Medulla oblongata (tissue), 1 donor: ENCODE measurements around the gene RHOG.
"Not testable (repeated sequence)": the region's sequence is repeated elsewhere in the genome, so short reads cannot be mapped to it uniquely, and the experiment has no call there.

Experiments
- DNase-seq: peaks from one replicate; pipeline ENCODE4 v3.0.0-alpha.2; 2015; ENCODE audit errors: extremely low spot score

RHOG gene

DNA sequence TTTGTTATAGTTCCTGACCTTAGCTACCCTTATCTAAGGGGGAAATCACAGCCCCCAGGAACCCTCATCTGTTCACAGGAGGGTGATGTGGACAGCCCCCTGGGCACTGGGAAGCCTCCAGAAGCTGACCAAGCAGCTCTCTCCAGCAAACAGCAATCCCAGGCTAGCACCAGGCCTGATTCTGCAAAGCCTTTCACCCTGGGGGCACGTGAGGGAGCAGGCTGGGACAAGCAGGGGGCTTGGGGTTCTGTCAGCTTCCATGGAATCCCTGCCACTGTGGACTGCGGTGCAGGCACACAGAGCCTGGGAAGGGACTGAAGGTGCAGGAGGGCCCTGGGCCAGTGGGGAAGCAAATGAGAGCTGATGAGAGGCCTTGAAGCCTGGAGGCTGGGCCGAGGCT, 30.3 kb downstream of the RHOG start:
- DNase-seq, result no peak

DNA sequence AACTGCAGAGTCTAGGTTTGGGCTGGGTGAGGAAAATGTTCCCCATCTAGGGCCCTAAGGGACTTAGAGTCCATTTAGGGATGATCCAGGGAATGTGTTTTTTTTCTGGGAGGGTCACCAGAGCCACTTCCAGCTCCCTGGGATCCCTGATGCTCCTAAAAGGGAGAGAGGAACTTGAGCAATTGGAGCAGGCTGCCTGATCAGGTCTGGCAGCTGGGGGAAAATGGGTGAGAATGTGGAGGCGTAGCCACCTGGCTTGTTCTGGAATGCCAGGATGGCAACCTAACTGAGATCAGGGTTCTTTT, 31.2 kb downstream of the RHOG start:
- DNase-seq, result no peak

DNA sequence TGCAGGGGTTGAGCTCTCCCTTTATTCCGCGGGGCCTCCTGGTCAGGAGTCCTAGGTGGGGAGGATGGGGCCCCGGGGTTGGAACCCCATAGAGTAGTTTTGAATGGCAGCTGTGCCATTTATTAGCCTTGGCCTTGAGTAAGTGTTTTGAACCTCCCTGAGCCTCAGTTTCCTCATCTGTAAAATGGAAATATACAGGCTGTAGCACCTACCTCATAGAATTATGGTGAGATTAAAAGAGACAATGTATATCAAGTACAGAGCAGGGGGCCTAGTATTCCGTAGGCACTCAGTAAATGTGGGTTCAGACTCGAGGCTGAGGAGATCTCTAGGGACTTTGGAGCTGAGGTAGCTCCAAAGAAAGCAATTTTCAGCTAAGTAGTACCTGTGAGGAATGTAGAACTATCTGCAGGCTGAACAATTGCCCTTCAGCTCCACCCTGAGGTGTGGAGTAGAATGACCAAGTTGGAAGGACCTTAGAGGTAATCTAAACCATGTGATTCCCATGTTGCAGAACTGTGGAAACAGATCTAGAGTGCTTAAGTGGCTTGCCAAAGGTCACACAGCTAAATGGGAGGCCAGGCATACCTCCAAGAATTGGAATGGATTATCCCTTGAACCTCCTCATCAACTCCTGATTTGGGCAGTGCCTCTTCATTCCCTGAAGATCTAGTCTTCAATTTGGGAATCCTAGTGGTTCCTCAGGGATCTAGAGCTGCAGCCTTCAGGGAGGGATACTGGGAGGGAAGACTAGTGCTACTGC, 31.7 kb downstream of the RHOG start:
- DNase-seq, result no peak

DNA sequence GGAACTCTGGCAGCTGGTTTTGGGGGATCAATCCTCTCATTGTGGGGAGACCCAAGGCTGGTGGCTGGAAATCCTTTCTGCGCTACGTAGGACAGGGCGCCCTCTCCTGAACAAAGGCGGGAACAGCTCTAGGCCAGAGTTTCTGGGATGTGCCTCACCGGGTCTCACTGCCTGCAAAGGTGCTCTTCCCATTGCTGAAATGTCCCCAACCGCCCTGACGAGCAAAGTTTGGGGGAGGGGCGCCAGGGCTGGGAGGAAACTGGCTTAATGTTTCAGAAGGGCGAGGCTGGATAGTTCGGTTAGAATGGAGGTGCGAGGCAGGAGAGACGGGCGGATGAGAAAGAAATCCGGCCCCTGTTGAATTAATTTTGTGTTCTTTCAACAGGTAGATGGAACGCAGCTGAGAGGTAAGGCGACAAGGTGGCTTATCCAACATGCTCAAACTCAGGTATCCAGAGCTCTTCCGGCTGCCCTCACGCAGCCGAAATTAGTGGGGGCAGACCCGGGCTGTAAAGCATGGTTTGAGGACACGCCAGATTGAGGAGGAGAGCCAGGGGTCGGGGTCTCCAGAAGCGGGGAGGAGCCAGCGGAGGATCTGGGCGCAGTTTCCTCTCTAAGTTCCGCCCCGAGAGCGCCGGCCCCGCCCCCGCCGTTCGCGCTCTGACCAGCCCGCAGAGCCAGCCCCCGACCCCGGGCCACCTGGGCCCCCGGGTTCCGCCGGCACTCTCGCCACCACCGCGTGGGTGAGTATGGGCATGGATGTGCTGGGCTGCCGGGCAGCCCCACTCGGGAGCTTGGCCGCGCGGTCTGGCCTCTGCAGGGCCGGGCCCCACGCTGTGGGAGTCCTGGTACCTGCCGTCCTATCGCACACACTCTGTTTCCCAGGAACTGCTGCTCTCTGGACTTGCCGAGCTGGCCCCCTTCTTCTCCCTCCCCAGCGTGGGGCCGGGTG, 32.6 kb downstream of the RHOG start, which contains the start of gene PGAP2:
Gene PGAP2, plus strand, starts transcription at position 652 of the 952 bp plus-strand sequence. CDS start 2,700 bp downstream, outside the sequence.
- DNase-seq, result peak; percentile 67

DNA sequence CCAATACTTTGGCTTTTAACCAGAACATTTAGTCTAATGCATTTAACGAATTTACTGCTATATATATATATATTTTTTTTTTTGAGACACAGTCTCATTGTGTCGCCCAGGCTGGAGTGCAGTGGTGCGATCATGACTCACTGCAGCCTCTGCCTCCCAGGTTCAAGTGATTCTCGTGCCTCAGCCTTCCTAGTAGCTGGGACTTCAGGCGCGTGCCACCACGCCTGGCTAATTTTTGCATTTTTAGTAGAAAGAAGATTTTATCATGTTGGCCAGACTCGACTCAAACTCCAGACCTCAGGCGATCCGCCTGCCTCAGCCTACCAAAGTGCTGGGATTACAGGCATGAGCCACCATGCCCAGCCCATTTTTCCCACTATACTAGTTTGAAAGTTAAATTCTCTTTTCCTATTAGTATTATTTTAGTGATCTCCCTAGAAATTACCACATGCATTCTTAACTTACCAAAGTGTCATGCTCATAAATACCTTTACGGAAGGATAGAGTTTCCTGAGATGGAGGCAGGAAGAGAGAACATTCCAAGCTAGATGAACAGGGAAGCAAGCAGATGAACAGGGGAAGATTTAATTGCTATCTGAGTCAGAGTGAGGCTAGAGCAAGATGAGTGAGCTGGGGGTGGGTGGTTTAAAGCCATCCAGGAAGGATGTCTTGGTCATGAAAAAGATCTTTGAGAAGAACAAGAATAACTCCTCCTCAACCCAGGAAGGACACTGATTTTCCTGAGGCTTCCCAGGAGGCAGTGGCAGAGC, 36.8 kb downstream of the RHOG start:
- no peak for DNase-seq

DNA sequence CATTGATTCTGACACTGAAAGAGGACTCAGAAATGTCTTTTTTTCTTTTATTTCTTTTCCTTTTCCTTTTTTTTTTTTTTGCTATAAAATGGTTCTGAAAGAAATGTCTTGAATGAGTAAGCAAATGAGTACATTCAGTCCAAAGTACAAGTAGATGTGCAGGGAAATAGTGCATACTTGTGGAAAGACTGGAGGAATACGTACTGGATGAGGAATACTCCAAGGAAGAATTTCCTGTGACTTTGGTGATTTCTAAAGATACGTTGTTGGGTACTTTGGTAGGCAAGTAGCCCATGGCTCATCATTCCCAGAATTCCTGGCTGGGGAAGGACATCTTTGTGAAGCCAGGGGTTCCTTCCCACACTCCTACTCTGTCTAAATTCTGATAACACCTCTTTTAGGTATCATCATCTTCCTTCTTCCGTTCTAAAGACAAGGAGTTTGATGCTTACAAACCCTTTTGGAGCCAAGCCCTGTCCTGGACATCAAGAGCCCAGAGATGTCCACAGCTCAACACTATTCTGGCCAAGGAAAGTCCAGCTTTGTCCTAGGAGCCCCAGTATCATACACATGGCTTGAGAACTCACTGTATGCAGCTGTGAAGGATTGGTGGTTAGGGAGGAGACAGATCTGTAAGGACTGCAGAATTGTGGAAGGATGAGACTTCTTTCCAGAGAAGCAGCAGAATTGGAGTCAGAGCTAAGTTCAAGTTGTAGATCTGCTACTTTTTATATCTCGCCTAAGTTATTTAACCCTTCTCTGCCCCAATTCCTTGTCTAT, 38.6 kb downstream of the RHOG start:
- DNase-seq, result no peak

DNA sequence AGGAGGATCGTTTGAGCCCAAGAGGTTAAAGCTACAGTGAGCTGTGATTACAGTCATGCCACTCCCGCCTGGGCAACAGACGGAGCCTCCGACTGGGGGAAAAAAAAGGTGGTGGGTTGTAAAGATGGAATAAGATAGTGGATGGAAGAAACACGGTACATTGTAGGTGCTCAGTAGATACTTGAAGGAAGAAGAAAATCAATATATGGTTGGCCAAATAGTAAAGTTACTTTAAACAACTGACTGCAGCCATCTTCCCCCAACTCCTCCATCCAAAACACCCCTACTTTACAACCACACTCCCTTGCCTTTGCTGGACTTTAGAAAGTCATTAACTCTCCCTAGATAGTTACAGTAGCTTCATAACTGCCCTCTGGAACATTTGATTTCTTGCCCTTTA, 40.9 kb downstream of the RHOG start:
- no peak for DNase-seq

DNA sequence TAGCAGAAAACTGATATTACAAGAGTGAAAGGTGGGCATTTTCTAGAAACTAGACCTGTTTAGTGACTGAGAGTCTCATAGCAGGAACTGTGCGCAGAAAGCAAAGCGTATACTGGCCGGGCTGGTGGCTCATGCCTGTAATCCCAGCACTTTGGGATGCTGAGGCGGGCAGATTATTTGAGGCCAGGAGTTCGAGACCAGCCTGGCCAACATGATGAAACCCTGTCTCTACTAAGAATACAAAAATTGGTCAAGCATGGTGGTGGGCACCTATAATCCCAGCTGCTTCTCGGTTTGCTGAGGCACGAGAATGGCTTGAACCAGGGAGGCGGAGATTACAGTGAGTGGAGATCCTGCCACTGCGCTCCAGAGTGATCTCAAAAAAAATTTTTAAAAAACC, 41.6 kb downstream of the RHOG start:
- no peak for DNase-seq

DNA sequence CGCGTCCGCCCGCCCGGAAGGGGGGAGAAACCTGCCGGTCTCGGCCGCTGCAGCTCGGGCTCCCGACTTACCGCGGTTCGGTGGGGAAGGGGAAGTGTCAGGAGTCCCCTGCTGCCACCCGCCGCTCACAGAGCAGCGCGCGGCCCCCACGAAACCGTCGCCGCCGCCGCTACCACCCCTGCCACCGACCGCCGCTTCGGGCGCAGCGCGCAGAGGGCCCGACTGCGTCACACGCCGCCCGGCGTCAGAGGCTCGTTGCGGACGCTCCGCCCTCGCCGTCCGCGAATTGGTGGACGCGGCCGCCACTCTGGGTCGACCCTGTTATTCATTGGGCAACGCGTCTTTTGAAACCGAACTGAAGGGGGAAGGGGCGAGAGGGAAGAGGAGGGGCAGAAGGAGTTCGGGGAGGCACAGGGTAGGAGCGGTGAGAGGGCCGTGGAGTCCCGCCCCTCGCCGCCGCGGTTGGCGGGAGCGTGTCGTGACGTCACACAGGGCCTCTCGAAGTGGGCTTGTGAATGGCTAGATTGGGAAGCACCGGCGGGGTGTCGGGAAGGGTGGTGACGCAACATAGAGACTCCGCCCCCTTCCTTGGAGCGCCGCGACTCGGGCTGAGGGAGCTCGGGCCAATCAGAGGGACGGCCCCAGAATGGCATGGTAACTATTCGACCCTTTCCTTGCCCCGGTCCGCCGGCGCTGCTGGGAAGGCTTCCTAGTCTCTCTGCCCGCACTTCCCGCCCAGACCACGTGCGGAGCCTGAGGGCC, 43.2 kb downstream of the RHOG start, which contains the start of gene NUP98:
Gene NUP98, minus strand, starts transcription at position 226 of the 762 bp plus-strand sequence. CDS start 15,437 bp downstream, outside the sequence.
- peak; percentile 100 for DNase-seq

DNA sequence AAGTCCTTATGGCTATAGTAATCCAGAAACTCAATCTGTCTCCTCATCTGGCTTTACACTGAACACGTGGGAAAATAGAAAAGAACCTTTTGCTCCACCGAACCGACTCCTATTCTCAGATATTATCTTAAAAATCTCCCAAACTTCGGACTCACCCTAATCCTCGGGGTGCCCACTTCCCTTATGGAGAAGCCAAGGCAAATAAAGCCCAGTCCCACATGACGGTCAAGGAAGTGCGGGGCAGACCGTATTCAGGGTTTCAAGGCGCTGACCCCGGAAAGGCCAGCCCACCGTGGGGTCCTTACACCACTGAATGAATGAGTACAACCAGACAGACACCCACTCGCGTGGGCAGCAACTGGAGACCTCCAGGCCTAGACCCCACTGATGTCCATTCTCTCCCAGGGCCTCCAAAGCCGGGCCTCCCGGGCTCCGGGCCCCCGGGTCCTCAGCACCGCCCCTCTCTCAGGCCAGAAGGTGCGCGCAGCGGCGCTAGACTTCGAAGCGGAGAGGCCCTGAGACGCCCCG, 43.9 kb downstream of the RHOG start:
- DNase-seq, result no peak

DNA sequence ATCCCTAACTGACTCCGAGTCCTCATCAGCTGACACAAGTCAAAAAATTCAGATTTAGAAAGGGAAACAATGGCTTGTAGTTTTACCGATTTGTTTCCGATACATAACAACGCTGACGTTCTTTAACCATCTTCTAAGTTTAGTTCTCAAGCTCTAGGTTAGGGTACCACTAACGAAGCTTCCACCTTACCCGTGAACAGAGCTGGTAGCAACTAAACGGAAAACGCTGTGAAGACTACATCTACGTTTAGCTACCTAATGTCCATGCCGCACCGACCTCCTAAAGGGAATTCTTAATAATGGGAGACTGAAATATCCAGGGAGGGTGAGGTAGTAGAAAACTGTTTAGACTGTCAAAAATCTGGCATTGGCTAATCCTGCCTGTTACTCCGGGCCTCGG, 44.4 kb downstream of the RHOG start:
- DNase-seq, result no peak

DNA sequence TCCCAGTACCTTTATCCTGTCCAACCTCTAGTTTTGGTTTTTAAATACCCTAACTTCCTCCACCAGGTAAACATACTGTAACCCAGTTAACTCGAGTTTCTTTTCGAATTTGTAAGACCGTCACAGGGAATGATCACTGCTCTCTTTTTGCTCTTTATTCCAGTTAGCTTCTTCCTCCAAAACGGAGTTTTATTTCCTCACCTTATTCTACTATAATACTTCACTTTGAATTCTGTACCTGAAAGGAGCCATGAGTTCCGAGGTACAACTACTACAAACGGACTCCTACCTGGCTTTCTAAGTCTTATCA, 44.8 kb downstream of the RHOG start:
- no peak for DNase-seq

DNA sequence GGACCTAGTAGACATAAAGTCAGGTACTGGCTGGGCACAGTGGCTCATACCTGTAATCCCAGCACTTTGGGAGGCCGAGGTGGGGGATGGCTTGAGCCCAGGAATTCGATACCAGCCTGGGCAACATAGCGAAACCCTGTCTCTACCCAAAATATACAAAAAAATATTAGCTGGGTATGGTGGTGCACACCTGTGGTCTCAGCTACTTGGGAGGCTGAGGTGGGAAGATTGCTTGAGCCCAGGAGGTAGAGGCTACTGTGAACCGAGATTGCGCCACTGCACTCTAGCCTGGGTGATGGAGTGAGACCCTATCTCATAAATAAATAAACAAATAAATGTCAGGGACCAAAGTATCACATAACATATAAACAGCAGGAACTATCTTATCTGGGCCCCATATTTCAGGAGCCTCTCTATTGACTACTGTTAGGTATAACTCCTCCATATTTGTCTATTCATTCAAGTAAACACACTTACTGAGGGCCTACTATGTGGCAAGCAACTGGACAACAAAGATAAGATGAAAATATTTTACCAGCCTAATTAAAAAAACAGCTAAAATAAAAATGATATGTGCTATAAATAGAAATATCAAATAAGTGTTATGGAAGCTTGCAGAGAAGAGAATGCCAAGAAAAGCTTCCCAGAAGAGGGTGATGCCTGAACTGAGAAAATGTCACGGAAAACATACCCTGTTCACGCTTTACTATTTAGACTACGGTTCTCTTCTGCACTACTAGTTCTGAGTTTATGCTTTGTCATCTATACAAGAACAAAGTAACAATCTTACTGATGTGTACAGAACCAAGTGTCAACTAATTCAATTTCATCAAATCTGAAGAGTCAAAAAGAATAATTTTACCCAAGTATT, 45.4 kb downstream of the RHOG start:
- no peak for DNase-seq

DNA sequence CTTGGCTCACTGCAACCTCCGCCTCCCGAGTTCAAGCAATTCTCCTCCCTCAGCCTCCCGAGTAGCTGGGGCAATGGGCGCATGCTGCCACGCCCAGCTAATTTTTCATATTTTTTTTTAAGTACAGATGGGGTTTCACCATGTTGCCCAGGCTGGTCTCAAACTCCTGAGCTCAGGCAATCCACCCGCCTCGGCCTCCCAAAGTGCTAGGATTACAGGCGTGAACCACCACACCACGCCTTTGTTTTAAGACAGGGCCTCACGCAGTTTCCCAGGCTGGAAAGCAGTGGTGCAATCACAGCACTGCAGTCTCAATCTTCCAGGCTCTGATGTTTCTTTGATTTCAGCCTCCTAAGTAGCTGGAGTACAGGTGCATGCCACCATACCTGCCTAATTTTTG, 46.4 kb downstream of the RHOG start:
- DNase-seq, result not testable (repeated sequence)

DNA sequence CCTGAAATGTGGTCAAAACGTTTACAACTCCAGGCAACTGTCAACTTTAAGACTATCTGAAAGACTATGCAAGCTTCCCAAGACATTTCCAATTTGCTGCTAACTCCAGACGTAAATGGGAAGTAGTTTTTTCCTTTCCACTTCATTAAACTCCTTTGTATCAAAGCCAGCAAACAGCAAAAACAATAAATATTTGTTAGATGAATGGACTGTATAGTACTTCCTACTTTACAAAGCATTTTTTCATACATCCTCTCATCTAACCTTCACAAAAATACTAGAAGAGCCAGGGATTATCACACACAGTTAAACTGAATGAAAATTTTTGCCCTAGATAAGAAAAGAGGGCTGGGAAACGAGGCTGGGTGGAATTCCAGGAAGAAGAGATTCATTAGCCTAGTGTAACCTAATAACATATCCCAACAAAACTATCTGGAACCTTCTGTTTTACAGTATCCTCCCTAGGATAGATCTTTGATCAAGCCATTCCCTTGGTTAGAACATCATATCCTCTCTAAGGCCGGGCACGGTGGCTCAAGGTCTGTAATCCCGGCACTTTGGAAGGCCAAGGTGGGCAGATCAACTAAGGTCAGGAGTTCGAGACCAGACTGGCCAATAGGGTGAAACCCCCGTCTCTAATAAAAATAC, 53.9 kb downstream of the RHOG start:
- no peak for DNase-seq

DNA sequence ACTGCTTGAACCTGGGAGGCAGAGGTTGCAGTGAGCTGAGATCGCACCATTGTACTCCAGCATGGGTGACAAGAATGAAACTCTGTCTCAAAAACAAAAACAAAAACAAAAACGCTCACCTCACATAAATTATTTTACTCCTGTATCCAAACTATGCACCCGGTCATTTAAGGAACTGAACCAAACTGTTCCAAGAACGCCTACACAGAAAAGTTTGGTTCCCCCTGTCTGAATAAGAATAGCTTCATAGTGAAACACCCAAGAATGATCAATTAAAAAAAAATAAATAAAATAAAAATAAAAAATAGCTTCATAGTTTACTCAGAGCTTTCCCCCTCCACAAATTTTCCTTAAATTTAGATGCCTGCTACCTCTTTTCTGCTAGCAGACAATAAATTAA, 57.1 kb downstream of the RHOG start:
- no peak for DNase-seq

DNA sequence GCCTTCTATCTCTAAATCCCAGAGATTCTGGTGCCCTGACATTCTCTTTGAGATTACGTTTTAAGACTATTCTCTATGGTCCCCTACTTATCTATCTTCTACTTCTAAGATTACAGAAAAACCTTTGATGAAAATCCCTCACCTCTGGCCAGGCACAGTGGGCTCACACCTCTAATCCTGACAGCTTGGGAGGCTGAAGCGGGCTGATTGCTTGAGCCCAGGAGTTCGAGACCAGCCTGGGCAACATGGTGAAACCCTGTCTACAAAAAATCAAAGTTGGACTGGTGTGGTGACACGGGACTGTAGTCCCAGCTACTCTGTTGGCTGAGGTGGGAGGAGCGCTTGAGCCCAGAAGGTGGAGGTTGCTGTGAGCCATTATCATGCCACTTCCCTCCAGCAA, 57.8 kb downstream of the RHOG start:
- DNase-seq, result no peak

DNA sequence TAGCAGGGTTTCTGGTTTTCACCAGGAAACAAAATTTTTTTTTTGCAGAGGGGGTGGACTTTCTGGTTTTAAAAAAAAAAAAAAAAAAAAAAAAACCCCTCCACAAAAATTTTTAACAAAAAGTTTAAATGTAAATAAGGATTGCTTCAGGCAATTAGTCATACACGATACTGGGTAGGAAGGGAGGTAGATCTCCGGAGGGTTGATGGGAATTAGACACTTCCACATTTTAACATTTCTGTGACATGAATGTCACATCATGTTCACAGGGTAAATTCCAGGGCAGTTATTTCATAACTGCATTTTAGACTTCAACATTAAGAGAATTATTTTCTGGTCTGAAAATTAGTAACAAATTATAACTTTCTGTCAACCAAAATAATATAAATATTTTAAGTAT, 59.3 kb downstream of the RHOG start:
- DNase-seq, result no peak
